IPS DF 4.7 (cell line): ENCODE data around the gene WDCP.
"Not testable (repeated sequence)": the region's sequence is repeated elsewhere in the genome, so short reads cannot be mapped to it uniquely, and the experiment has no call there.

Experiments
- DNase-seq: peaks from one replicate; pipeline ENCODE4 v3.0.0-alpha.2; 2013; ENCODE audit warnings: low spot score; ENCODE audit errors: extremely low read depth

WDCP gene

DNA sequence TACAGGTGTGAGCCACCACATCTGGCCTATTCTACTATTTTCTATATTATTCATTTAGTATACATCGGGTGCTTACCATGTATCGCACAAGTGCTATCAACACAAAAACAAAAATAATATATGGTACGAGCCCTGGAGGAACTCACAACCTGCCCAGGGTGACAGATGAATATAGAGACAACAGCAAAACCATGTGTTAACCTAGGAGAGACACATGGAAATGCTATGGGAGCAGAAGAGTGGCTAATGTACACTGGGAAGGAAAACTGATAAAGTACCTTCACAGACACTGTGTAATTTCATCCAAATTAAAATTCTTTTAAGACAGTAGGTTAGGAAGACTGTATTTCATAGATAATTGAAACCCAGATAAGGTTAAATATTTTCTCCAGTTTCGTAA is 25.1 kb upstream of the WDCP start:
- no peak for DNase-seq

DNA sequence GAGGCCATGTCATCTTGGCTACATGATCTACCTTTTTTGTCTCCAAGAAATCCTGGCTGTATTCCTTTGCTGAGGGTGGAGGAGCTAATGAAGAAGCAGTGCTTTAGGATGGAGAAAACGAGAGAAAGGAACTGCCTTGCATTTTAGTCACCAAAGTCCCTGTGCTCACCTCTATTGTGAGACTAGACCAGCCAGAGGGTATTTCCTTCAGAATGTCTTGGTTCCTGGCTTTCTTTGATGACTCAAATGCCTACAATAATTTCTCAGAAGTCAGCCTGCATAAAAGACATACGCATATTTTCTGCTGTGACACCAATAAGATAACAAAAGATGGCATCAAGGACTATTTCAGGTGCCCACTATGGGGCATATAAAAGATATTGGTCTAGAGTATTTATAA is 18.1 kb upstream of the WDCP start:
- no peak for DNase-seq

DNA sequence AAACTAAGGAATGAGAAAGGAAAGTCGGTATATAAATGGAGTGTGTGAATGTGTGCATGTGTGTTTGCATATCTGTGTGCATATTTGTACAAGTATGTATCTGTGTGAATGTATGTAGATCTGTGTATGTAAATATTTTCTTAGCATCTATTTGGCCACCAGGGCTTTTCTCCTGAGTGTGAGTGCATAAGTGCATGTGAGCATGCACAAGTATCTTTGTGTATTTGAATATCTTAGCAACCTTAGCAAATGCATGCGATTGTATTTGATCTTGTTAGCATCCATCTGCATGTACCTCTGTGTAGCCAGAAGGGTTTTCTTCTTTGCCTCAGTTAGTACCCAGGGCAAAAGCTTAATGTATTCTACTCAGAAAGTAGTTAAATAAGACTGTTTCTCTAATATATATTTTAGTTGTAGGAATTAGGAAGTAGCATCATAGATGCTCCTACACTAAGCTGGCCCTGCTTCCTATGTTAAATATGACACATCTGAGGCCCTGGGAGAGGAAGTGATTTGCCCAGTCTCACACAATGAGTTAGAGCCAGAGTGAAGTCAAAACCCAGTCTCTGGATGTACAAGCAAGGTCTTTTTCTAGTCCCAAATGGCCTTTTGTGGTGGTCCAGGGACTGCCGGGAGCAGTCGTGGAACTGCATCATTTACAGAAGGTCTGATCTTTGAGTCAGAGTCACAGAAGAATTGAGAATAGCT is 11.5 kb upstream of the WDCP start:
- DNase-seq: no peak

DNA sequence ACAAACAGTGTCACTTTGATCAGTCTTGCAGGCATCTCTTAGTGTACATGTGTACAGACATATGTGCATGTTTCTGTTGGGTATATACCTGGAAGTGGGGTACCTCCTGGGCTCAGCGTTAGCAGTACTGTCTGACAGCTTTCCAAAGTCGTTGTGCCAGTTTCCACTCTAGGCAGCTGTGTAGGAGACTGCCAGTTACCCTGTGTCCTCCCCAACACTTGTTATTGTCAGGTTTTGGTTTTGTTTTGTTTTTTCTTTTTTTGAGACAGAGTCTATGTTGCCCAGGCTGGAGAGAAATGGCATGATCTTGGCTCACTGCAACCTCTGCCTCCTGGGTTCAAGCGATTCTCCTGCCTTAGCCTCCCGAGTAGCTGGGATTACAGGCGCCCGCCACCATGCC is 8.6 kb upstream of the WDCP start:
- DNase-seq: no peak

DNA sequence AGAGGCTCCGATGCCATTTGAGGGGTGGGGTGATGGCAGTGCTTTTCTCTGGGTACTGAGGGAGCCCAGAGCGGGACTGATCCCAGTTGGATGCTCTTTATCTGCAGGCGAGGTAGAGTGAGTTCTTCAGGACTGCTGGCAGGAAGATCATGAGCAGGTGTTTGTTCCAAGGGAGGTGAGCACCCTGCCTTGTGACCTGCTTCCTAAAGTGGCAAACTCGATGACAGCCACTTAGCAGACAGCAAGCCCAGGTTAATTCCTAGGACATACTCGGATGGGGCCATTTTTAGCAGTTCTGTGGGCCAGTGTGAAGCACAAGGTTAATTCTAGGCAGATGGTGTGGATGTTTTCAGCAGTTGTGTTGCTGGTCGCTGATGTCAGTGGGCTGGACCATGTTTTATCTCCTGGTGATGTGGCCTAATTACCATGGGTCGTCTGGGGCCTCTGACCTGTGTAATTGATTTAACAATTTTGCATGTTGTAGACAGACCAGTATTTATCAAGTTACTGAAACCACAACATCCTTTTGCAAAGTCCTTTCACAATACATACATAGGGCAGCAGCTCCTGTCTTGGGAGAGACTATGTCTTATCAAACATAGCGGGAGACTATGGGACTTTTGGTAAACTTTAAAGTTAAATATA is 7.3 kb upstream of the WDCP start:
- no peak for DNase-seq

DNA sequence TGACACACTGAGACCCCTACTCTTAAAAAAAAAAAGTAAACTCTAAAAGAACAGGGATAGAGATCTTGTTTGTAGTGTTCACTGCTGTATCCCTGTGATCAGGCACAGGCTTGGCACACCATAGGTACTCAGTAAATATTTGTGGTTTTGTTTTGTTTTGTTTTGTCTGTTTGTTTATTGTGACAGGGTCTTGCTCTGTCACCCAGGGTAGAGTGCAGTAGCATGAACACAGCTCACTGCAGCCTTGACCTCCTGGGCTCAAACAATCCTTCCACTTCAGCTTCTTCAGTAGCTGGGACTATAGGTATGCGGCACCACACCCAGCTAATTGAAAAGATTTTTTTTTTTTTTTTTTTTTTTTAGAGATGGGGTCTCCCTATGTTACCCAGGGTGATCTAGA is 5.8 kb upstream of the WDCP start:
- no peak for DNase-seq

DNA sequence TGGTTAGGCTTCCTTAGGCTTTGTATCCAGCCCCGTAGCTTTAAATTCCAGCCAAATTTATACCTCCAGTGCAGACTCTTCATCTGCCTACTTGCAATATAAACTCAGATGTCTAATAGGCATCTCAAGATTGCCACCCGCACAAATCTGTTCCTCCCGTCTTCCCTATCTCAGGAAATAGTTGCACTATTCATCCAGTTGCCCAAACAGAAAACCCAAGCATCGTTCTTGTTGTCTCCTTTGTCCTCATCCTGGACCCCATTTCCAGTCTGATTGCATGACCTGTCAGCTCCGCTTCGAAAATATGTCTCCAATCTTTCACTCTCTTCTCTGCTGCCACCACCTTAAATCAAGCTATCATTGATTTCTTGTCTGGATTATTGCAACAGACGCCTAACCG is 4.6 kb upstream of the WDCP start:
- DNase-seq: no peak

DNA sequence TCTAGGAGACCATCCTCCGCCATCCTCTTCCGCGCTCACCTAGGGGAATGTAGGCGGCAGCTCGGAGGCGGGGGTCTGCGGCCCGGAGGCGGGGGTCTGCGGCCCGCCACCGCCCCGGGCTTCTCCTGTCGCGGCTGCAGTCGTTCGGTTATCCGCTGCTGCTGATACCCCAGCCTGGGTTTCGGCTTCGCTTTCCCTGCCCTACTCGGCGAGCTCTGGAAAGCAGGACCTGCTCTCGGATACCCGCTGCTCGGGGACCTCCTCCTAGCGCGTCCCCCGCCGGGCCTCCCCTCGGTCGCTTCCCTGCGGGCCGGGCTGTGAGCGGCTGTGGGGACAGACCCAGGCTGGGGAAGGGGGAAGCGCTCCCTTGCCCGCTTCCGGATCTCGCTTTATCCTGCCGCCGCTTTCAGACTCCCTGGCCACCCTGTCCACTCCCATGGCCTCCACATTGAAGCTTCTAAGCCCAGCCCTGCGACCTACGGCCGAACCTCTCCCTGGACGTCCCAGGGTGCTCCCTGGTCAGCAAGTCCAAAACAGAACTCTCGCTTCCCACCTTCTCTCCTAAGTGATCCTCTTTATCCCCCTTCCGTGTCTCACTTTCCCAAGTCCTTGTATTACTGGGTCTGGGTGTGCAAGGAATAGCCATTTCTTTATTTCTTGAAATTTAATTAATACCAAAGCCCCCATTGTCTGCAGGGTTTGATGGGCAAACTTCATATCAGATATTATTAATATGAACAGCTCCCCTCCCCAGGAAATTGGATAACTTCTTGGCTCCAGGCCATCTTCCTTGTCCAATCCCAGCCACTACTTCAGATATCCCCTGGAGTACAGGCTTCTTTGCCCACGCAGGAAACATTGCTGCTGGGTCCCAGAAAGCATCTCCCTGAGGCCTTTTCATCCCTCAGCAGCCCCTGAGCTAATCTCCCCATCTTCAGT is 3.1 kb upstream of the WDCP start:
- no peak for DNase-seq

DNA sequence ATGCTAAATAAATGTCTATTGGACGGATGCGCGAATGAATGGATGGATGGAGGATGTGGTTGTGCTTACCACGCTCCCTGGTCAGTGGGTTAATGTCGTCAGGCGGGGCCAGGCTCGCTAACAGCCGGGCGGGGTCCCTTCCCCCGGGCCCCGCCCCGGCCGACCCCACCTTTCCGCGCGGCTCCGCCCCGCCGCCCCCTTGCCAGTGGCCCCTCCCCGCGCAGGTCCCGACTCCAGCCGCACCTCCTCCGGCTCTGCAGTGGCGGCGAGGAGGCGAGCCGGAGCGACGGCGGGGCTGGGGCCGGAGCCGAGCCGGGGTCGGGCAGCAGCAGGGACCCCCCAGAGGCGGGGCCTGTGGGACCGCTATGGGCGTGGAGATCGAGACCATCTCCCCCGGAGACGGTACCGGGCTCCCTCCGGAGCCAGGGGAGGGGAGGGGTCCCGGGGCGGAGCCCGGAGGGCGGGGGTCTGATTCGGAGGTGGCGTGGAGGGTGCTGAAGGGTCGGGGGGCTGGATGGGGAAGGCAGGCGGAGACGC is 2.4 kb upstream of the WDCP start, which contains the start of gene FKBP1B:
Gene FKBP1B, plus strand, starts transcription at position 257 of the 537 bp plus-strand sequence. Its CDS starts 109 bp downstream, at position 366.
- DNase-seq: no peak

DNA sequence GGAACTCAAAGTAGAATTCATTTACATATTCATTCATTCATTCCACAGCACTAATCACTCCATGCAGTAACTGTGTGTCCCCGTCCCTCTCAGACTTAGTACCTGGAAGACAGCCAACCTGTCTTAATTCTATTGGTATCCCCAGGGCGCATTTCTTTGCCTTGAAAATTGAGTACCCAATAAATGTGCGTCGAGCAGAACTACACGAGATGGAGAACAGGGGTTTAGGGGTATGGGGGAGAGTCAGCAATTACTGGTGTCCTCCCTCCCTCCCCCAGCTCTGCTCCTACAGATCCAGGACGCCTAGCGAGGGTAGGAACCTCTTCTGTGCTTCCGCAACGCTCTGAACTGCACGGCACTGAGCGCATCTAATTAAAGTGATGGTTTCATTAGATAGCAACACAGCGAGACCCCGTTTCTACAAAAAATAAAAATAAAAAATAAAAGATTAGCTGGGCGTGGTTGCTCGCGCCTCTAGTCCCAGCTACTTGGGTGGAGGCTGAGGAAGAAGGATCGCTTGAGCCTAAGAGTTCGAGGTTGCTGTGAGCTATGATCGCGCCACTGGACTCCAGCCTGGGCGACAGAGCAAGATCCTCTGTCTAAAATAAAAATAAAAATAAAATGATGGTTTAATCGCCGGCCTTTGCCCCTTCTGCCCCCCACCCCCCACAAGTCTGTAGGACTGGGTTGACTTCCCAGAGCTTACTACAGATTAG is 1.7 kb upstream of the WDCP start:
- no peak for DNase-seq

DNA sequence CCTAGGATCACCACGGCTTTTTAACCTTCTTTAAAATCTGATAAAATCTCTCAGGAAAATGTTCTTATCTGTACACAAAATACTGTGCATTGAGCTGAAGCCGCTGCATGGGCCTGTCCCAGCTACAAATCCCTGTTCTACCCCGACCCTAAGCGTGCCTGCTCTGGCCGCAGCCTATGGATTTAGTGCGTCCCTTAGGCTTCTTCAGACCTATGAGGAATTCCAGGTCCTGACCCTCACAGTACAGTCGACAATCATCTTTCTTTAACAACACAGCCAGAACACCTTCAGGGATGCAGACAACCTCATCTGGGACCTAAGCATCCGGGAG is 477 bp upstream of the WDCP start:
- no peak for DNase-seq

DNA sequence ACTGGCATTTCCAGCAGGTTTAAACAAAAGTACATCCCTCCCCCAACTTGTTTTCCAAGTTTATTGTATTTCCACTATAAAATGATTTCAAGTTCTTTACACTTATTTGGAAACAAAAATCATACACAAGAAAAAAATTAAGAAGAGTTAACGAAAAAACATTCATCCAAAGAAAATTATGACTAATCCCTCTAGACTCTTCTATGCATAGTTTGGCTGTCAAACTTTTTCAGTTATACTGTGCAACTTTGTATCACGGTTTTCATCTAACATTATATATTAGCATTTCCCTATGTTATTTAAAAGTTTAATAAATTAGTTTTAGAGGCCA is 627 bp downstream of the WDCP start:
- no peak for DNase-seq

DNA sequence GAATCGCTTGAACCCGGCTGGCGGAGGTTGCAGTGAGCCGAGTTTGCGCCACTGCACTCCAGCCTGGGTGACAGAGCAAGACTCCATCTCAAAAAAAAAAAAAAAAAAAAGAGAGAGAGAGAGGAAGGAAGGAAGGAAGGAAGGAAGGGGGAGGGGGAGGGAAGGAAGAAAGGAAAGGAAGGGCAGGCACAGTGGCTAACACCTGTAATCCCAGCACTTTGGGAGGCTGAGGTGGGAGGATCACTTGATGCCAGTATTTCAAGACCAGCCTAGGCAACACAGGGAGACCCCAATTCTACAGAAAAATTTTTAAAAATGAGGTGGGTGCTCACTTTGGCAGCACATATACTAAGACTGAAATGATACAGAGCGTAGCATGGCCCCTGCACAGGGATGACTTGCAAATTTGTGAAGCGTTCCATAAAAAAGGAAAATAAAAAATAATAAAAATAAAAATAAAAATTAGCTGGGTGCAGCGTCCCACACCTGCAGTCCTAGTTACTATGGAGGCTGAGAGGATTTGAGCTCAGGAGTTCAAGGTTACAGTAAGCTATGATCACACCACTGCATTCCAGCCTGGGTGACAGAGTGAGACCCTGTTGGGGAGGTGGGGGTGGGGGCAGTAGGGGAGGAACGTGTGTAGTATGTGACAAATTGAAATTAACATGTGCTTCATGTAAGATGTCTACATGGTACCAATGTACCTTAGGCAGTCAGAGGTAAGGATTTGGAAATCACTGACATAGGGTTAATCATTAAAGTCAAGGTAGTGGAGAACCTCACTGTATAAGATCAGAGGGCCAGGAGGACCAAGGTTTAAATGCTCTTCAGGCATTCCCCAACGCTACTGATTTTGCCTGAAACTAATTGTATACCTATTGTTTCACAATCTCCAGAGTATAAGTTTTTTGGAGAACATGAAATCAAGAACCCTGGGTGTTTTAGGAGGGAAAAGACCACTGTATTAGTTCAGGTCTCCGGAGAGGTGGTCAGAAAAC is 1.4 kb downstream of the WDCP start:
- DNase-seq: no peak

DNA sequence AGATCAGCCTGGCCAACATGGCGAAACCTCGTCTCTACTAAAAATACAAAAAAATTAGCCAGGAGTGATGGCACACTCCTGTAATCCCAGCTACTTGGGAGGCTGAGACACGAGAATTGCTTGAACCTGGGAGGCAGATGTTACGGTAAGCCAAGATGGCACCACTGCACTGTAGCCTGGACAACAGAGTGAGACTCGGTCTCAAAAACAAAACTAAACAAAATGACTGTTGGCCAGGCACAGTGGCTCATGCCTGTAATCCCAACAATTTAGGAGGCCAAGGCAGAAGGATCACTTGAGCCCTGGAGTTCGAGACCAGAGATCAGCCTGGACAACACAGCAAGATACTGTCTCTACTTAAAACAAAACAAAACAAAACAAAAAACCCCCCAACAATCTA is 4.1 kb downstream of the WDCP start:
- DNase-seq: not testable (repeated sequence)

DNA sequence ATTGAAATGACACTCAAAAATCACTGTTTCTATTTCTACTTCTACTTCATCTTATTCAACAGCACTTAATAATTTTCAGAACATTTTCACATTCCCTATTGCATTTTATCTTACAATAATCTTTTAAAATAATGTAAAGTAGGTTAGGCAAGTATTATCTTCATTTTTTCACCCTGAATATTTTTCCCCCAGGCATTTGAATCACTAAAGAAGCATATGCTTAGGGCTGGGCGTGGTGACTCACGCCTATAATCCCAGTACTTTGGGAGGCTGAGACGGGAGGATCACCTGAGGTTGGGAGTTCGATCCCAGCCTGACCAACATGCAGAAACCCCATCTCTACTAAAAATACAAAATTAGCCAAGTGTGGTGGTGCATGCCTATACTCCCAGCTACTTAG is 6.7 kb downstream of the WDCP start:
- no peak for DNase-seq

DNA sequence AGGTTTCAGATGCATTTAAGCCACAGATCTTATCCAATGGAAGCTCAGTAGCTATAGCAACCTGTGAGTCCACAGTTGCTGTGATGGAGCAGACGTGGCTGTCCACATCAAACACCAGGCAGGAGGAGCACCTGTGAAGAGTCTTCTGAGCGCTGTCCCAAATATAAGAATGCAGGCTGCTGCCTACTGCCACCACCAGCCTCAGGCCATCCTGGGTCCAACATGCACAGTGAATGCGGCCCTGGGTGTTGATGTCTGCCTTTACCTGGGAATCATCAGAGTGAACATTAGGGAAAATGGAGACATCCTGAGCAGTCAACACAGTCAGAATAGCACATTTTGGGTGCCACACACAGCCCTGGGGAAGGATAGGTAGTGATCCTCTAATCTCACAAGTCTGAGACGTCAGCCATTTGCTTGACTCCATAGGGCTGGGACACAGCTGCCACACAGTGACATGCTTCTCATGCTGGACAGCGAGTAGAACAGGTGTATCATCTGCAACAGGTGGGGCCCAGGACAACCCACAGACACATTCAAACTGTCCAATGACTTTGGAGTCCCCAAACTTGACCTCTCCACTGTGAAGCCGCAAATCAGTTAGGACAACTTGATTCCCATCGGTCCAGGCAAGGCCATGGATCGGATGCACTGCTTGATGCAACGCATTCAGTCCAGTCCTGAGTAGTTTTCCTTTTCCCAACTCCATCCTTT is 8.2 kb downstream of the WDCP start:
- no peak for DNase-seq

DNA sequence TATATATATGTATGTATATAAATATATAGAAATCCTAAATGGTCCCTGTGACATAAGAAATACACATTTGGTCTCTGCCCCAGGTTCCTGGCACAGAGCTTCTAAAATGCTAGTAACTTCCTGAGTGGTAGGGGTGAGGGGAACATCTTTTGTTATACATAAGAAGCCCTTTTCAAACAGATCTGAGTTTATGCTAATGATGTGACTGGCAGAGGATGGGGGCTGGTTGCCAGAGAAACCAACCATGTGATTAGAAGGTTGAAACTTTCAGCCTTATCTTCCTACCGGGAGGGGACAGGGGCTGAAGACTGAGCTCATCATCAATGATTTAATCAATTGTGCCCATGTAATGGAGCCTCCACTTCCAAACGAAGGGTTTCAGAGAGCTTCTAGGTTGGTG is 21.0 kb downstream of the WDCP start:
- DNase-seq: no peak

DNA sequence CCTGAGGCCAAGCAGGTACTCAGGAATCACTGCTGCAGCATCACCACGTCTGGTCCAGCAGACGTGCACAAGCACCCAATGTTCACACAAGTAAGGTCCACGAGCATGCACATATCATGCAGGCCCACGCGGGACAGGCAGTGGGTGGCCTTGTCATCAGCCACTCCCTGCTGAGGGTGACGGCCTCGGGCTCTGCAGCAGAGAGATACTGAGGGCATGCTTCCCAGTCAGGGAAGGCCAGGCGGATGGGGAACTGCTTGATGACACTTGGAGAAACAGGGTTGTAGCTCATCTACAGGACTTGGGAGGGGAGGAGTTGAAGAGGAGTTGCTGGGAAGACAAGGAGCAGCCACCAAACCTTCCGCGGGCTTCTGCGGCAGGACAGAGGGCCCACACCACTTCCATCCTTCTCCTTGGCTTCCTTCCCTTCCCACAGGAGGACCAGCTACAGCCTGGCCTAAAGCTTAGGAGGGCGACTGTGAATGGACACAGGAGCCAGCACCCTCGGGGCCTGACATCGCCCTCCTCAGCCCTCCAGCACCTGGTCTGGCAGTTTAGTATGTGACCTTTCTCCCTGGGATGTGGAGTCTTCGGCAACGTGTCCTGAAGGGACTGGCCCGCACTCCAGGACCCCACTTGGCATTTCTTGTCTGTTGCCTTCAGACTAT is 22.1 kb downstream of the WDCP start:
- DNase-seq: no peak

DNA sequence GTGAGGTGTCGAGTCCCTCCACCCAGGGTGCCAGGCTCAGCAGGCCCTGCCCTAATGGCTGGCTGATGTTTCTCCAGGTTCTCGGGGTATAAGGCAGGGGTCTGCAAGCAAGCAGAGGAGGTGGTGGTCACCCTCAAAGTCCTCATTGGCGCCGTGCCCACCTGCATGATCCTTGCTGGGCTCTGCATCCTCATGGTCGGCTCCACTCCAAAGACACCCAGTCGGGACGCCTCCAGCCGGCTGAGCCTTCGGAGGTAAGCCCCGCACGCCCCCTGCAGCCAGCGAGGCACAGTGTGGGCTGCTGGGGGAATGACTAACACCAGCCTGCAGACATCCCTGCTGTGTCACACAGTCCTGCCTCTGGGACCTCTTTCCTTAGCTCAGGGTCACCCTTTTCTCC is 23.2 kb downstream of the WDCP start:
- no peak for DNase-seq
